Endothelial cell of umbilical vein (primary cell): Measurements from ENCODE around the gene GDF11. TPM values are rescaled to one million over a fixed set of nuclear protein-coding genes. Genes with fewer than 3 reads are reported as not detected.
A peak's percentile ranks its signal among the peaks of the same experiment; 100 is the strongest.

Experiments
- BruUV-seq: library from RNA; stranded (reverse); fragments of 400-500 nt; replicated peaks from 2 replicates; lab custom pipeline; 2021; lab: Mats Ljungman, UMichigan
- CTCF ChIA-PET: fragments of 300-600, 350-600 bp; sonication (Branson Sonifier 250); formaldehyde crosslinking; loops from one replicate; lab custom pipeline; 2021; ENCODE audit warnings: antibody characterized with exemption, inconsistent platforms; lab: Charles Lee
- POLR2A ChIA-PET: fragments of 300-600, 350-600 bp; sonication (Branson Sonifier 250); formaldehyde crosslinking; loops from one replicate; lab custom pipeline; 2021; ENCODE audit warnings: antibody characterized with exemption, inconsistent platforms; lab: Charles Lee
- DNase-seq: peaks from one replicate; pipeline ENCODE4 v3.0.0-alpha.2; 2011; ENCODE audit warnings: low read depth, low spot score
- FAIRE-seq: peaks from 2 replicates; lab custom pipeline; 2011; peaks lifted over from hg19 to GRCh38; lab: Jason Lieb, UNC
- H2AFZ ChIP-seq: 2 replicates; pipeline ENCODE4 v1.6.0; 2012; ENCODE audit warnings: low read depth, low read length, control low read depth, inconsistent platforms
- H3K27ac ChIP-seq: 2 replicates; pipeline ENCODE4 v1.5.1; 2011; ENCODE audit warnings: low read depth, mild to moderate bottlenecking, control low read depth, low read length, moderate library complexity; ENCODE audit not compliant: insufficient read depth
- H3K27me3 ChIP-seq, 2 experiments: 2 replicates each; pipeline versions ENCODE4 v1.6.0 to v1.6.1; 2011; ENCODE audit warnings: low read length in 2 of 2, mixed read lengths in 1 of 2; ENCODE audit not compliant: control insufficient read depth in 2 of 2, insufficient read depth in 2 of 2
- H3K36me3 ChIP-seq, 2 experiments: 2 replicates in 1 of 2; 3 replicates in 1 of 2; pipeline ENCODE4 v1.5.1; 2011; ENCODE audit warnings: low read length in 2 of 2, mild to moderate bottlenecking in 1 of 2, moderate library complexity in 1 of 2; ENCODE audit not compliant: control insufficient read depth in 2 of 2, insufficient read depth in 2 of 2; ENCODE audit errors: extremely low read depth in 1 of 2
- H3K4me1 ChIP-seq: 3 replicates; pipeline ENCODE4 v1.5.1; 2011; ENCODE audit warnings: mild to moderate bottlenecking, low read length; ENCODE audit not compliant: control insufficient read depth, insufficient read depth; ENCODE audit errors: extremely low read depth
- H3K4me2 ChIP-seq: 2 replicates; pipeline ENCODE4 v1.6.1; 2011; ENCODE audit warnings: low read length, control low read depth, mixed read lengths; ENCODE audit not compliant: insufficient read depth
- H3K4me3 ChIP-seq, 3 experiments: fragments of 200-600 bp in 1 of 3; sonication (generic), shearing (Covaris generic) in 1 of 3; replicated peaks in 1 of 3; 2 replicates each; pipeline ENCODE4 v1.5.1; 2011 to 2016; ENCODE audit warnings: control low read depth in 3 of 3, low read length in 3 of 3, mild to moderate bottlenecking in 2 of 3, inconsistent platforms in 1 of 3, low read depth in 1 of 3, moderate library complexity in 1 of 3; ENCODE audit not compliant: insufficient read depth in 1 of 3
- H3K79me2 ChIP-seq: 2 replicates; pipeline ENCODE4 v1.6.0; 2012; ENCODE audit warnings: low read length, inconsistent platforms; ENCODE audit not compliant: control insufficient read depth, insufficient read depth
- H3K9ac ChIP-seq: replicated peaks from 2 replicates; pipeline ENCODE3; 2011; ENCODE audit warnings: low read length, control low read depth; ENCODE audit not compliant: insufficient read depth; ENCODE audit errors: extremely low read depth
- H3K9me1 ChIP-seq: replicated peaks from 3 replicates; pipeline ENCODE4 v1.6.0; 2011; ENCODE audit warnings: mild to moderate bottlenecking, low read length; ENCODE audit not compliant: control insufficient read depth, insufficient read depth; ENCODE audit errors: extremely low read depth
- H3K9me3 ChIP-seq: replicated peaks from 2 replicates; pipeline ENCODE4 v1.5.1; 2012; ENCODE audit warnings: low read length, inconsistent platforms; ENCODE audit not compliant: control insufficient read depth, insufficient read depth
- H4K20me1 ChIP-seq: replicated peaks from 2 replicates; pipeline ENCODE3; 2011; ENCODE audit warnings: mild to moderate bottlenecking, low read length; ENCODE audit not compliant: control insufficient read depth, insufficient read depth; ENCODE audit errors: extremely low read depth
- CTCF ChIP-seq, 2 donors: IDR thresholded peaks; 1 replicate in 1 of 2; 2 replicates in 1 of 2; pipeline ENCODE4 v1.5.1; 2011; ENCODE audit warnings: low read length in 2 of 2, mild to moderate bottlenecking in 2 of 2, moderate library complexity in 2 of 2, control low read depth in 1 of 2, inconsistent platforms in 1 of 2, low read depth in 1 of 2; ENCODE audit not compliant: insufficient read depth in 1 of 2; ENCODE audit errors: extremely low read depth in 1 of 2
- EZH2 ChIP-seq: IDR thresholded peaks from 2 replicates; pipeline ENCODE4 v1.6.1; 2012; ENCODE audit warnings: borderline replicate concordance, low read depth, mild to moderate bottlenecking, moderate library complexity, low read length, inconsistent platforms; ENCODE audit not compliant: severe bottlenecking
- FOS ChIP-seq: IDR thresholded peaks from 2 replicates; pipeline ENCODE4 v1.6.1; 2011; ENCODE audit warnings: mild to moderate bottlenecking, low read length, moderate library complexity, borderline replicate concordance; ENCODE audit not compliant: insufficient read depth
- GATA2 ChIP-seq: IDR thresholded peaks from 2 replicates; pipeline ENCODE4 v1.7.0; 2011; ENCODE audit warnings: low read depth, mild to moderate bottlenecking, moderate library complexity, mixed read lengths, low read length; ENCODE audit not compliant: insufficient read length, insufficient read depth
- JUN ChIP-seq: IDR thresholded peaks from 2 replicates; pipeline ENCODE4 v1.6.1; 2011; ENCODE audit warnings: borderline replicate concordance, low read depth; ENCODE audit not compliant: insufficient read length, insufficient read depth
- MYC ChIP-seq: IDR thresholded peaks from one replicate; pipeline ENCODE4 v1.6.1; 2011; ENCODE audit warnings: mild to moderate bottlenecking, low read depth, low read length
- POLR2A ChIP-seq: IDR thresholded peaks from 2 replicates; pipeline ENCODE4 v1.6.1; 2012; ENCODE audit warnings: low read depth, mild to moderate bottlenecking, control low read depth, low read length
- POLR2AphosphoS5 ChIP-seq: IDR thresholded peaks from 2 replicates; pipeline ENCODE4 v1.6.1; 2012; ENCODE audit warnings: low read depth, mild to moderate bottlenecking, control low read depth, low read length, moderate library complexity; ENCODE audit not compliant: insufficient read depth
- dilution Hi-C: fragments of 300-500 bp; cut with MboI; formaldehyde crosslinking; loops from one replicate; pipeline ENCODE4 v1.15.0; 2019; ENCODE audit warnings: low sequenced_read_pairs; ENCODE audit not compliant: extremely low pct_ligation_motif_present
- intact Hi-C: fragments of 100-400 bp; cut with micrococcal nuclease; formaldehyde crosslinking; loops from one replicate; pipeline ENCODE4 v1.10.0; 2022
- polyA plus RNA-seq, 4 experiments: library from polyadenylated mRNA; depleted of rRNA in 3 of 4; stranded (reverse) in 3 of 4; unstranded in 1 of 4; fragments of >200 nt; gene quantifications; 2 replicates each; pipeline versions ENCODE4 v1.2.1 to v1.2.3, GENCODE V29; 2011 to 2012; ENCODE audit warnings: missing spikeins in 1 of 4
- total RNA-seq: library from RNA; stranded (reverse); gene quantifications from 2 replicates; pipeline ENCODE4 v1.2.3, GENCODE V29; 2021
- TF ChIP-seq, protein P1 (sequence below): IDR thresholded peaks from 2 replicates; pipeline ENCODE4 v1.6.1; 2011; ENCODE audit not compliant: insufficient read depth, insufficient read length

GDF11 gene
- total and polyA plus RNA-seq, 2 donors (not counting 3 experiments of a cell fraction or from before 2014, with no cell fraction given): 10.0 to 18.7 TPM

DNA sequence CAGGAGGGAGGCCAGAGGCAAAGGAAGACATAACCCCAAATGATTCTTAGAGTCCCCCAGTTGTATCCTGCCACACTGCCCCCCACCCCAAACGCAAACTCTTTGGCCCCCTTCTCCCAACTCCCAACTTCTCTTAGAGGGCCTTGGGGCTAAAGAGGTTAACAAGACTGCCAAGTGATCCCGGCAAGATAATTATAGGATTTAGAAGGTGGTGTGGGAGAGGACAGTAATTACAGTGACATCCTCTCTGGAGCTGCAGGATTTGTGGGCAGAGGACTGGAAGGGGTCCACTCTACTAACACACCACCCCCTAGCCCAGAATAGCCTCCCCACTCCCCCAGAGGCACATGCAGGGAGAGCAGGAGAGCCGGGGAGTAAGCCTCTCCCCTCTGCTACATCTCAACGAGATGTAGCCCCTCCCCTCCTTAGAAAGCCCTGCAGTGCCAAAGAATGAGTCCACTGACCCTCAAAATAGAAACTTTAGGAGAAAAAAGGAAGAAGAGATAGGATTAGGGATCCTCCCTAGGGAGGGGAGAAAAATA is 5.3 kb upstream of the GDF11 start:
- TF ChIP-seq GATA2 (no peak), FOS (no peak), CTCF (IDR thresholded peaks at IDR 0.05; ENCODE audit: extremely low read depth in 1 of 2, insufficient read depth in 1 of 2, low read depth in 1 of 2, low read length in 2 of 2) (no peak), EZH2 (no peak), MYC (no peak), POLR2AphosphoS5 (no peak), POLR2A (no peak), JUN (no peak)
- TF ChIP-seq, protein P1, sequence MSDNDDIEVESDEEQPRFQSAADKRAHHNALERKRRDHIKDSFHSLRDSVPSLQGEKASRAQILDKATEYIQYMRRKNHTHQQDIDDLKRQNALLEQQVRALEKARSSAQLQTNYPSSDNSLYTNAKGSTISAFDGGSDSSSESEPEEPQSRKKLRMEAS: no peak
- no peak for DNase-seq
- Histone ChIP-seq H3K27ac (no peak overlapping the region), H3K27me3 (no peaks in the 10 kb centered on the region), H3K4me1 (peaks cover 13% of the 10 kb centered on the region), H2AFZ (peak overlapping the region; percentile 95), H3K4me3 (no peak overlapping the region), H3K4me2 (peak overlapping the region; percentile 99), H3K9me3 (no peaks in the 10 kb centered on the region), H3K79me2 (no peaks in the 10 kb centered on the region), H4K20me1 (no peaks in the 10 kb centered on the region), H3K9me1 (no peaks in the 10 kb centered on the region), H3K36me3 (no peaks in the 10 kb centered on the region), H3K9ac (no peak overlapping the region)
- no peak for FAIRE-seq
- POLR2A ChIA-PET: interaction anchor here (0.5 to 0.9 kb wide), 3 partner anchors 7 to 425 kb away, joined by 4 to 6 read pairs (median 5); partner anchors contain the start of gene CD63
- intact Hi-C loops (loop anchor here (1.0 to 5.0 kb wide), 10 partner anchors 8 to 895 kb away; partner anchors contain the start of genes CD63, ORMDL2, PA2G4 and RPS26), dilution Hi-C loops (no loop called here)
- CTCF ChIA-PET: interaction anchor here (0.8 to 8.2 kb wide), 41 partner anchors 8 to 549 kb away, joined by 3 to 151 read pairs (median 7); partner anchors contain the start of genes BLOC1S1, CD63, DNAJC14 and ORMDL2
- no TSS peak for BruUV-seq
